ENCODE results near the gene FAM180B. TPM values are rescaled to one million over a fixed set of nuclear protein-coding genes. Genes with fewer than 3 reads are reported as not detected.

FAM180B gene
- total and polyA plus RNA-seq, 10 of the 15 experiments (the other 5 are each of a cell fraction or from before 2014, with no cell fraction given): 0.04 to 0.34 TPM; not detected in 8

DNA sequence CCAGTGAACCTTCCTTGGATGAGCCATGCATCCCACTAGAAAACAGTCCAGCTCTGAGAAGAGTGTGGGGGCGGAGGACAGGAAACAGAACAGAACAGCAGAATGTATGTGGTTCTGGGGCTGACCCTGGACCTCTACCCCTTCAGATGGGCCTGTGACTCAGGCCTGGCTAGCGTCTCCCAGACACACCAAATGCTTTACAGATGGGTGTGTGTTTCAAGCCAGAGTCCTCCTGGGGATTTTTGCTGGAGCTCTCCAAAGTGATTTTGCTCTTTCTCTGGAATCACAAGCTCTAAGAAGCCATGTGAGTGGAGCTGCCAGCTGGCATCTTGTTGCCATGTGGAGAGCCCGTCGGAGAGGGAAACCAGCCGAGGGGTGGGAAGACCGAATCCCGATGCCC lies 20.9 kb downstream of the FAM180B start:
- BruUV-seq (replicated peaks): no TSS peak
- Histone ChIP-seq H2AFZ (ENCODE audit: control insufficient read depth, low read depth, low read length) (no peak overlapping the region), H3K79me2 (ENCODE audit: control insufficient read depth, insufficient read depth, low read length) (no peaks in the 10 kb centered on the region), H3K36me3 (ENCODE audit: control insufficient read depth in 2 of 2, insufficient read depth in 2 of 2, low read length in 1 of 2) (no peaks in the 10 kb centered on the region), H3K4me2 (ENCODE audit: control insufficient read depth, insufficient read depth) (no peak overlapping the region), H3K9me3 (replicated peaks; ENCODE audit: control insufficient read depth, insufficient read depth, low read length) (no peaks in the 10 kb centered on the region), H3K27me3 (replicated peaks in 1 of 2; ENCODE audit: control insufficient read depth in 2 of 2, insufficient read depth in 2 of 2, low read length in 1 of 2) (no peaks in the 10 kb centered on the region; a peak in 1 of 4 replicates), H3K4me3 (no peak overlapping the region), H3K4me1 (ENCODE audit: control insufficient read depth, insufficient read depth, low read length) (peaks cover 8% of the 10 kb centered on the region), H4K20me1 (ENCODE audit: control insufficient read depth, insufficient read depth) (no peaks in the 10 kb centered on the region), H3K27ac (ENCODE audit: control insufficient read depth, insufficient read depth) (no peak overlapping the region), H3K9ac (ENCODE audit: control insufficient read depth, insufficient read depth, low read length) (no peak overlapping the region)
- POLR2A ChIA-PET: no interaction called here
- TF ChIP-seq MYB (IDR thresholded peaks at IDR 0.05; ENCODE audit: borderline replicate concordance, low read depth, low read length): no peak
- CTCF ChIA-PET: interaction anchor here (1.0 to 2.7 kb wide), 3 partner anchors 9 to 55 kb away, joined by 3 to 13 read pairs (median 3); partner anchors contain the start of gene CELF1
- SMC1A ChIA-PET (ENCODE audit: uncharacterized antibody, unreplicated experiment): no interaction called here
- intact Hi-C loops (cut with micrococcal nuclease; ENCODE audit: unreplicated experiment) (no loop called here), in situ Hi-C loops (cut with MboI) (no loop called here)
- ATAC-seq: no peak
- WGBS (ENCODE audit: insufficient coverage, insufficient replicate concordance, low lambda C conversion rate, missing lambda C conversion rate): 78% methylated on average over 7 of the region's 7 CpGs
- no peak for FAIRE-seq
- no peak for DNase-seq (ENCODE audit: low read depth, low spot score)
- RAD21 ChIA-PET (ENCODE audit: unreplicated experiment): interaction anchor here (1.0 to 1.1 kb wide), 3 partner anchors 10 to 109 kb away, joined by 3 read pairs; no protein-coding TSS in a partner anchor

DNA sequence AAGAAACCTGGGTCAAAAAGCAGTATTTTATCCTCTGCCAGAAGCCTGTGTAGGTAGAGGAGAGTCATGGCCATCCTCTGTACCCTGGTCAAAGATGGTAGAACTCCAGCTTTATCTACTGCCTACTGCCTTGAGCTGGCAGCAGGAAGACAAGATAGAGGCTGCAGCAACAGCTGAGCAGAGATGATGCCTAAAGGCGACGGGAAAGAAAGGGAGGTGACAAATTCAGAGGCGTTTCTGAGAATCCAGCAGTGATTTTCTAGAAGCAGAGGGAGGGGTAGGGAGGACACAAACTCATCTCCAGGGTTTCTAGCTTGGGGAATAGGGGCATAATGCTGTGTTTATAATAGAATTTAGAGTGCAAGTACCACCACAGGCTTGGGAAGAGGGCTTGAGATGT lies 23.2 kb downstream of the FAM180B start:
- ChIA-PET RAD21 (ENCODE audit: unreplicated experiment) (no interaction called here), CTCF (no interaction called here), SMC1A (ENCODE audit: uncharacterized antibody, unreplicated experiment) (no interaction called here), POLR2A (interaction anchor here (0.5 kb wide), 1 partner anchor 111 kb away, joined by 3 read pairs; no protein-coding TSS in a partner anchor)
- Histone ChIP-seq H3K9me3 (replicated peaks; ENCODE audit: control insufficient read depth, insufficient read depth, low read length) (no peaks in the 10 kb centered on the region), H3K4me3 (no peak overlapping the region), H3K4me2 (ENCODE audit: control insufficient read depth, insufficient read depth) (no peak overlapping the region), H3K9ac (ENCODE audit: control insufficient read depth, insufficient read depth, low read length) (no peak overlapping the region), H3K4me1 (ENCODE audit: control insufficient read depth, insufficient read depth, low read length) (peaks cover 8% of the 10 kb centered on the region), H4K20me1 (ENCODE audit: control insufficient read depth, insufficient read depth) (no peaks in the 10 kb centered on the region), H3K27me3 (replicated peaks in 1 of 2; ENCODE audit: control insufficient read depth in 2 of 2, insufficient read depth in 2 of 2, low read length in 1 of 2) (no peaks in the 10 kb centered on the region; a peak in 1 of 4 replicates), H3K36me3 (ENCODE audit: control insufficient read depth in 2 of 2, insufficient read depth in 2 of 2, low read length in 1 of 2) (no peaks in the 10 kb centered on the region), H3K79me2 (ENCODE audit: control insufficient read depth, insufficient read depth, low read length) (no peaks in the 10 kb centered on the region), H2AFZ (ENCODE audit: control insufficient read depth, low read depth, low read length) (no peak overlapping the region), H3K27ac (ENCODE audit: control insufficient read depth, insufficient read depth) (no peak overlapping the region)
- intact Hi-C loops (cut with micrococcal nuclease; ENCODE audit: unreplicated experiment) (no loop called here), in situ Hi-C loops (cut with MboI) (no loop called here)
- ATAC-seq (no peak), FAIRE-seq (no peak), DNase-seq (ENCODE audit: low read depth, low spot score) (no peak)
- 79% methylated on average over 3 of the region's 3 CpGs for WGBS (ENCODE audit: insufficient coverage, insufficient replicate concordance, low lambda C conversion rate, missing lambda C conversion rate)
- no TSS peak for BruUV-seq (replicated peaks)
- TF ChIP-seq MYC (IDR thresholded peaks at IDR 0.05; ENCODE audit: insufficient read depth, insufficient read length, insufficient replicate concordance, low read length, severe bottlenecking) (no peak), TBL1XR1 (IDR thresholded peaks at IDR 0.05; ENCODE audit: low read depth, low read length) (no peak), EED (IDR thresholded peaks at IDR 0.05; ENCODE audit: low read depth) (no peak), RUNX3 (IDR thresholded peaks at IDR 0.05; ENCODE audit: low read length) (no peak), RB1 (IDR thresholded peaks at IDR 0.05; ENCODE audit: borderline replicate concordance) (no peak), BHLHE40 (IDR thresholded peaks at IDR 0.05; ENCODE audit: borderline replicate concordance in 1 of 2, low read depth in 2 of 2, low read length in 1 of 2) (no peak), RCOR1 (conservative IDR thresholded peaks at IDR 0.05; ENCODE audit: low read depth, low read length) (no peak), SMARCA5 (IDR thresholded peaks at IDR 0.05) (no peak), PRDM15 (CRISPR knock-in tag; IDR thresholded peaks at IDR 0.05) (no peak), CHD2 (IDR thresholded peaks at IDR 0.05; ENCODE audit: borderline replicate concordance, low read depth, low read length) (no peak)
- TF ChIP-seq, protein P1, sequence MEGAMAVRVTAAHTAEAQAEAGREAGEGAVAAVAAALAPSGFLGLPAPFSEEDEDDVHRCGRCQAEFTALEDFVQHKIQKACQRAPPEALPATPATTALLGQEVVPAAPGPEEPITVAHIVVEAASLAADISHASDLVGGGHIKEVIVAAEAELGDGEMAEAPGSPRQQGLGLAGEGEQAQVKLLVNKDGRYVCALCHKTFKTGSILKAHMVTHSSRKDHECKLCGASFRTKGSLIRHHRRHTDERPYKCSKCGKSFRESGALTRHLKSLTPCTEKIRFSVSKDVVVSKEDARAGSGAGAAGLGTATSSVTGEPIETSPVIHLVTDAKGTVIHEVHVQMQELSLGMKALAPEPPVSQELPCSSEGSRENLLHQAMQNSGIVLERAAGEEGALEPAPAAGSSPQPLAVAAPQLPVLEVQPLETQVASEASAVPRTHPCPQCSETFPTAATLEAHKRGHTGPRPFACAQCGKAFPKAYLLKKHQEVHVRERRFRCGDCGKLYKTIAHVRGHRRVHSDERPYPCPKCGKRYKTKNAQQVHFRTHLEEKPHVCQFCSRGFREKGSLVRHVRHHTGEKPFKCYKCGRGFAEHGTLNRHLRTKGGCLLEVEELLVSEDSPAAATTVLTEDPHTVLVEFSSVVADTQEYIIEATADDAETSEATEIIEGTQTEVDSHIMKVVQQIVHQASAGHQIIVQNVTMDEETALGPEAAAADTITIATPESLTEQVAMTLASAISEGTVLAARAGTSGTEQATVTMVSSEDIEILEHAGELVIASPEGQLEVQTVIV (IDR thresholded peaks at IDR 0.05; ENCODE audit: borderline replicate concordance, partially characterized antibody): no peak

All from GM12878 (cell line).